ENCODE data around the gene RAB12.

DNA sequence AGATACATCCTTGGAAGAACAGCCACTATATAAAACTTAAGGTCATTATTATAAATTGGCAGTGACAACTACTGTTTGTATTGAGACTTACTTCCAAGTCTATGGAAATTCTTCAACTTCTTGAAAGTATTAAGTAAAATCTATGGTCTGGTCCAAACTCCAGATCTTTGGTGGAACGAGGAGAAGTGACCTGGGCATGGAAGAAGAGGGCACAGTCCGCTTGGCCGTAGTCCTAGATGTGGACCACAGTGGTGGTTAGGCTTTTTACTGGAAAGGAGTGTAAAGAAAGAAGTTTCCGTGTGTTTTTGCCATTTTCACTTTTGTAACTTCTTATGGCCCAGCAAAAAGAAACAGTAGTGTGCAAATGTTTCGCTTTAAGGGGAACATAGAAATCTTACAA lies 9.8 kb downstream of the RAB12 start:
- TF ChIP-seq CTCF (conservative IDR thresholded peaks at IDR 0.05; ENCODE audit: low read length) (no peak), EZH2phosphoT487 (IDR thresholded peaks at IDR 0.05; ENCODE audit: borderline replicate concordance, low read depth, low read length) (no peak)
